Right kidney (tissue), 1 donor: ENCODE data around the gene TGFBR3.
"Not testable (repeated sequence)": the region's sequence is repeated elsewhere in the genome, so short reads cannot be mapped to it uniquely, and the experiment has no call there.

Experiments used
- DNase-seq: peaks from one replicate; pipeline ENCODE4 v3.0.0-alpha.2; 2016

Gene TGFBR3

DNA sequence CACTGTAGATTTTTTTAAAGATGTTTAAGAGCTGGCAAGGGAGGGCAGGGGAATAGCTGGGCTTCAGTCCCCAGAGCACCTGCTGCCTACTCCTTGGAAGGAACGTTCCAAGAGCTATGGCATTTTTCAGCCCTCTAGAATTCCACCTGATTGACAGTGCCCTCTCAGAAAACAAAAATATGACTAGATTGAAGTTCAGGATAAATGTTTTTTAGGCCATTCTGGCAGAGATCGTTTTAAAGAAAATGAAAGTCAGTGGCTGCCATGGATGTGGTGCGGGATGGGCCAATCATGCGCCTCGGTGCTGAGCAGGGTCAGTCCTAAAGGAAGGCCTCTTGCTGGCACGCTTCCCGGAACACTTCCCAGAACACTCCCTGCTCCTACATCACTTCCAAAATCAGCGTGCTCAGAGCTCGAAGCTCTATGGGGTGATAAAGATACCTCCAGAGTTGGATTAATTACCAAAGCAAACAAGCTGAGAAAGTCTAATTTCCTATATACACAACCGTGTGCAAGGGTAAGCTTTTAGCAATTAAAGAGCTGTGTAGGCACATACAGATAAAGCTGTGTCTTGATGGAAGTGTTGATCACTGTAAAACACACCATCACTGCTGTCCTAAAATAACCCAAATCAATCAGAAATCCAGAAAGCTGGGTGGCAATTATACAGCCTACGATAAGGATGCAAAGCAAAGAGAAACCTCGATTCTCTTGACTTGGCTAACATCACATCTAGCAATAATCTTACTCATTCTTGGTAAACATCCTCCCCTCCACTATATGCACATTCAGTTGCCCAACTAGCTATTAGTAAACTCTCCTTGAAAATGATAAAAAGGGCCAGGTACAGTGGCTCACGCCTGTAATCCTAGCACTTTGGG, 34.6 kb downstream of the TGFBR3 start:
- DNase-seq, result peak; percentile 41

GRCh38 chr1:91850708-91851107, 35.2 kb downstream of the TGFBR3 start:
- no peak for DNase-seq

GRCh38 chr1:91847851-91848250, 38.1 kb downstream of the TGFBR3 start:
- no peak for DNase-seq

DNA sequence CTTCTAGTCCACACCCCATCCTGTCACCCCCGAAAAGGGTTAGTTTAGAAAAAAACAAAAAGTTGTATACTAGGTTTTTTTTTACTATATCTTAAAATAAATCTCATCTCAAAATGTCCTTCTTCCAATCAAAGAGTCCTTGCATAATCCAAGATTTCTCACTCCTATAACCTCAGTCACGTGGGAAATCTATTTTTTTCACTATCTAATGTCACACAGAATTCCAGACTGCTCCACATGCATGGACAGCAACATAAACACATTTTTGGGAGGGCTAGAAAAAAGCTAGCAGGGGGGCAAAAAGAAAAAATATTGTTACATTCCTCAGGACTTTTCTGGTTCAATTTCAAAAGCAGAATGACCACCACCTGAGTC, 39.3 kb downstream of the TGFBR3 start:
- DNase-seq, result no peak

DNA sequence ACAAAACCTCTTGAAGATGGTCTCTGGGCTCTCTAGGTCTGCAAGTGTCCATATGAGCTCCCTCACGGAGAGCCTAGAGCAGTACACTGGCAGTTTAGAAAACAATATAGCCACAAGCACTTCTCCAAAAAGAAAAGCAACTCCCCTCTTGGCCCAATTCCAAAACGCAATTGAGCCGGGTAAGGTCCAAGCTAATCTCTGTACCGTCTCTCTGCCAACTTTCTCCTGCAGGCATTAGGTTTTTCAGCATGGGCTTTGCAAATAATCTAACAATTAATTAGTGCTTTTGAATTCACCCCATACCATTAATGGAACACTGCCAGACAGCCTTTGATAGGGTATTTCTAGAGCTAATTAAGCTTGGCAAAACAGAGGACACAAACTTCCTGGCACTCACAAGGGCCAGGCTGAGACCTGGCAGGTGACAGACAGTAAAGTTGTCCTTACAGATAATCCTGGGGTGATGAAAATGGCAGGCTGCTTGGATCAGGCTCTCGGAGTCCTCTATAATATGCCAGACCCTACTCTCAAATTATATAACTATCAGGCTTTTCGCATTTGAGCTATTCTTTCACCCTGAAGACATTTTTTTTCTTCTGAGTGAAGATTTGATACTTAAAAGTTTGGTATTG, 39.8 kb downstream of the TGFBR3 start:
- peak; percentile 35 for DNase-seq

GRCh38 chr1:91844862-91845528, 41.0 kb downstream of the TGFBR3 start:
- no peak for DNase-seq

- DNase-seq, result no peak
These were observed 42.1 kb downstream of the TGFBR3 start for GRCh38 chr1:91843843-91844242.

DNA sequence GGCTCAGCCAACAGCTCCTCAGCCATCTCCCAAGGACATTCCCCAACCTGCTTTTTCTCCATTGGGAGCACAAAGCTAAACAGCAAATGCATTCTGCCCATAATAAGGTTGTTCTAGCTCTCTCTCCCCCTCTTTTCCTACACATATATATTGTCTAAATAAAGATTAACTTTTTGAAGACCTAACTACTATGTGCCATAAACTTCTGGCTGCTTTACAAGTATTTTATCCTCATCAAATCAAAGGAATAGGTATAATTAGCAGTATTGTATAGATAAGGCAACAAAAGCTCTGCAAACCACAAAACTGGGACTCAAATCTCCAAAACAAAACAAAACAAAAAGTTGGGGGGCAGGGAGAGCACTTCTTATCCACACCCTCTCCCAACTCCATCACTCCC, 43.4 kb downstream of the TGFBR3 start:
- DNase-seq, result no peak

GRCh38 chr1:91842056-91842455, 43.9 kb downstream of the TGFBR3 start:
- DNase-seq, result no peak

GRCh38 chr1:91840276-91840675, 45.7 kb downstream of the TGFBR3 start:
- not testable (repeated sequence) for DNase-seq

- no peak for DNase-seq
These were observed 49.5 kb downstream of the TGFBR3 start for GRCh38 chr1:91836331-91837040.

DNA sequence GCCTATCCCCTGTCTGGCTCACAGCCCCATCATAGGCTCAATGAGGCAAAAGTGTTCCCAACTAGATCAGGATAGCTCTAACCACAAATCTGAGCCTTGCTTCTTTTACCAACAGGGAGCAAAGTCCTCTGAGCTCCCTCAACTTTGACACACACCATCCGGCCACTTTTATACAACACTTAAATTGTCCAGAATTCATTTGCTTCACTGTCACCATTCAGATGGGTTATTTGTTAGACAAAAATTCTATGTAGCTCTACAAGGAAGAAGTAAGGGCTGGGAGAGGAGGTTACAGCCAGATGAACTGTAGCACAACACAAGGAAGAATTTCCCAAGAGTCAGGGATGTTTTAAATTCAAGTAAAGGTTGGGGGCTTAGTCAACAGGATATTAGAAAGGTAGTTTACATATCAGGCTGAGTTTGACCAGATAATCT, 50.8 kb downstream of the TGFBR3 start:
- no peak for DNase-seq

GRCh38 chr1:91834549-91834948, 51.4 kb downstream of the TGFBR3 start:
- not testable (repeated sequence) for DNase-seq

DNA sequence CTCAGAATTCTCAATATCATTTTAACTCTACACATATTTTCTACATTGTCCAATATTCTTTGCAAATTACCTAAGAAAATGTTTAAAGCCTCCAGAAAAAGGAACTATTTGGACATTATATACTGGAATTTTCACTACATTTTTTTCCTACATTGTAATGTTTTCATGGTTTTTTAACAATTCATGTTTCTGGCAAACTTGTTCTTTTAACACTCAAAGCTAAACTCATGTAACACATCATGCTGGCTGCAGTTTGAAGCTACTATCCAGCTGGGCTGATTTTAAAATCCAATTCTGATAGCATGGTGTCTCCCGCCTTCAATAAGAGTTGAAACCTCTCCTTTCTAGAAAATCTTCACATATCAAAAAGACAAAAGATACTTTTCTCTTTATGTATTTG, 52.0 kb downstream of the TGFBR3 start:
- no peak for DNase-seq

- no peak for DNase-seq
These were observed 54.6 kb downstream of the TGFBR3 start for GRCh38 chr1:91831132-91831930.

DNA sequence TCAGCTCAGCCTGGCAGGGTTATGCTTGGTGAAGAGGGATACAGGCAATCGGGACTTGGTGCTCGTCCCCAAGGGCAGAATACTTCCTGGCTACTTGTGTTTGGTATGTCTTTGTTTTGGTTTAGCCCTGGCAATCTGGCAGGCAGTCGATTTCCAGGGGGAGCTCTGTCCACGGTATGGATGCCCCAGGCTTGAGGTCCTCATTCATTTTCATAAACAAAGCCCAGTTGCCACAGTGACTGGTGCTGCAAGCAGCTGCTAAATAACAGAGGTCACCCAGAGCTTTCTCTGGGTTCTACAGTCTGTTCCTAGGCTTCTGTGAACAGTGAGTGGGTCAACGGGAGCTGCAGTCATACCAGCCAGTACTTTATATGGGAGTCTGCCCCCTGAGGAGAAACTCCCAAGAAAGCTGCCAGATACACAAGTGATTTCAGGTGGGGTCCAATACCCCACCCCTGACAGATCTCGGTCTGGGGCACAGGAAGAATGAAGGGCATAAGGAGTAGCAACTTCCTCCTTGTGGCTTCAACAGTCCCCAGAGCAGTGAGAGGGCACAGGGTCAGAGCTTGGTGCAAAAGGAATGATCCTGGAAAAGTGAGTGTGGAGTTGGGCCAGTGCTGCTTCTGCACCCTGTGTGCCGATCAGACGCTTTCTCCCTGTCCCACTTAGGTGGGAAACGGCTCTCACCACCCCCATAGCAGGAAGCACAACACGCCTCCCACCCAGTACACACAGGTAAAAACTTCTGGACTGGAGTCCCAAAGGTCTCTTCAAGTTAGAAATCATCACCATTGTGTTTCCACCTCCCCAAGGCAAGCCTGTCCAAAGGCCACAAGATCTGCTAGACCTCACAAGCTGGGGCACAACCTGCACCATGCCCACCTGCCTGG, 55.5 kb downstream of the TGFBR3 start:
- no peak for DNase-seq

DNA sequence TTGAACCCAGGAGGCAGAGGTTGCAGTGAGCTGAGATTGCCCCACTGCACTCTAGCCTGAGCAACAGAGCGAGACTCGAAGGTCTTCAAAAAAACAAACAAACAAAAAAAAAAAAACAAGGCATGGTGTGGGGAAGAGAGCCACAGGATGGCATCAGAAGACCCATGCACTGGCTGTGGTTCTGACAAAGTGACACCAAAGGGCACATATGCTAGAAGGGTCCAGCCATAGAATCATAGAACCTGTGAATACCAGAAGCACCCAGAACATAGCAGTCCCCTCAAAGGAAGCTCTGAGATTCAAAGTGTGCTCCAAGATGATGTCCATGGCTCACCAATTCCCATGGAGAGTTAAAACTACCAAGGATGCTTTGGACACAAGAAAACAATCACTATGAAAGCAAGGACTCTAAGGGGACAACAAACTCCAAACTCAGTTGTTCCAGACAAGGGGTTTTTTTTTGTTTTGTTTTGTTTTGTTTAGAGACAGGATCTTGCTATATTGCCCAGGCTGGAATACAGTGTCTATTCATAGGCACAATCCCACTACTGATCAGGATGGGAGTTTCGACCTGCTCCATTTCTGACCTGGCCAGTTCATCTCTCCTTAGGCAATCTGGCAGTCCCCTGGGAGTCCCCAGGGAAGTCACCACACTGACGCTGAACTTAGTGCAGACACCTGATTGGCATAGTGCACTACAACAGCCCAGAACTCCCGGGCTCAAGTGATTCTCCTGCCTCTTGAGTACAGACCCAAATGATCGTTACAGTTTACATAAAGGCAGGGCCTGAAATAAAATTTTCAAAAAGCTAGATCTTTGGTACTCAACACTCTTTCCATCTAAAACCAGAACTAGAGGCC, 56.4 kb downstream of the TGFBR3 start:
- no peak for DNase-seq

DNA sequence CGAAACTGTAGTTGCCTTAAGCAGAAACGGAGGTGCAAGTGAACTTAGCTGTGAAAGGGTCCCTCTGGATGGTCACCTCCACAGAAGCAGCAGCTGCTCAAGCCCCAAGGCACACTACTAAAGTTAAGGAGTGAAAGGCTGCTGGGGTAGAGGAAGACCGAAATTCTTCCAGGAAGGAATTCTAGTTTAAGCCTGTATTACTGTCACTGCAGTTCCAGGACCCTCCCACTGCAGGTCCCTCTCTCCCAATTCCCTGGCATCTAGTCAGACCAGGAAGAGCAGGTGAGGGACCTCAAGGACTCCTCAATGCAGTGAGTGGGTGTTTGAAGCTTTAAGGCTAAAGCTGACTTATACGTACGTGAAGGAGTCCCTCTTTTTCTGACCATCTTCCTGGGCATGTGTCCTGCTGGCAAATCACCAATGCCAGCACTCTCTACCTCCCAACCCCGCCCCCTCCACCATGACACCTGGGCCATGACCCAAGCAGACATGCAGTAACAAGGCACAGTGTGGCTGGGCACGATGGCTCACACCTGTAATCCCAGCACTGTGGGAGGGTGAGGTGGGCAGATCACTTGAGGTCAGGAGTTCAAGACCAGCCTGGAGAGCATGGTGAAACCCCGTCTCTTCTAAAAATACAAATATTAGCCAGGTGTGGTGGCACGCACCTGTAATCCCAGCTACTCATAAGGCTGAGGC, 57.2 kb downstream of the TGFBR3 start:
- DNase-seq, result no peak
